GM23248 (cell line): Measurements from ENCODE around the gene PANX3.

Experiments used
- EZH2 ChIP-seq: fragments of 200-600 bp; sonication (generic); IDR thresholded peaks from 2 replicates; pipeline ENCODE4 v1.6.1; 2018; ENCODE audit warnings: antibody characterized with exemption, mild to moderate bottlenecking; ENCODE audit not compliant: insufficient read depth, poor library complexity, severe bottlenecking
- EZH2phosphoT487 ChIP-seq: fragments of 200-600 bp; sonication (generic); IDR thresholded peaks from 2 replicates; pipeline ENCODE4 v1.6.1; 2018; ENCODE audit warnings: antibody characterized with exemption, moderate library complexity, mild to moderate bottlenecking, low read depth; ENCODE audit not compliant: insufficient read depth

DNA sequence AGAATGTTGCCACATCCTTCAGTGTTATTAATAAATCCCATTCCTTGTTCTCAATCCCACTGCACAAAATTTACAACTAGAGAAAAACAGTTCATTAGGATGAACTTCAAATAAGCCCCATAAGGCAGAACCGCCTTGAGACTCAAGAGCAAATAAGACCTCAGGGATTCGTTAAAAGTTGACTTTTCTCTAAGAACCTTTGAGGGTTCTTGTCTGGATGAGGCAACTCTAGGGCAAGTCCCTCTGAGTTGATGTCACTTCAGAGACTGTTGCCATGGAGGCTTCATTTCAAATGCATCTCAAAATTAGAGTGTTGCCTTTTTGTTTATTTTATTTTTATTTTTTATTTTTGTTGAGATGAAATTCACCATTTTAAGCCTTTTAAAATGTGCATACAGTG, 19.8 kb upstream of the PANX3 start:
- no peak for TF ChIP-seq EZH2
- no peak for TF ChIP-seq EZH2phosphoT487
